B cell (primary cell): ENCODE measurements around the gene LSM14A.

ENCODE experiments used
- EZH2 ChIP-seq: IDR thresholded peaks from 2 replicates; pipeline ENCODE4 v1.6.1; 2012; ENCODE audit warnings: borderline replicate concordance, low read depth, mild to moderate bottlenecking, moderate library complexity, low read length; ENCODE audit not compliant: insufficient read depth, poor library complexity, severe bottlenecking
- TF ChIP-seq, protein P1 (sequence below): fragments of 200-600 bp; IDR thresholded peaks from one replicate; pipeline ENCODE4 v1.8.0; 2022; ENCODE audit warnings: antibody characterized with exemption, mild to moderate bottlenecking

DNA sequence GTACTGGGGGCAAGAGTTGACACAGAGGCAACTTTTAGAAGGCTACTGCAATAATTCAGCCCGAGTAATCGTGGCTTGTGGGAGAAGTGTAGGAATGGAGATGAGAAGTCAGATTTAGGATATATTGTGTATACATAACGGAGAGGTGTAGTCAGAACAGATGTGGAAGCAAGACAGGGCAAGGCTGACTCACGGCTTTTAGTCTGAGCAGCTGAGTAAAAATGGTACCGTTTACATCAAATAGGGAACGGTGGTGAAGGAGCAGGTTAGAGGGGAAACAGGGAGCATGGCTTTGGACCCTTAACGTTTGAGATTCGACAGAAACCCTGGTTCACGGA lies 796 bp upstream of the LSM14A start:
- TF ChIP-seq, protein P1, sequence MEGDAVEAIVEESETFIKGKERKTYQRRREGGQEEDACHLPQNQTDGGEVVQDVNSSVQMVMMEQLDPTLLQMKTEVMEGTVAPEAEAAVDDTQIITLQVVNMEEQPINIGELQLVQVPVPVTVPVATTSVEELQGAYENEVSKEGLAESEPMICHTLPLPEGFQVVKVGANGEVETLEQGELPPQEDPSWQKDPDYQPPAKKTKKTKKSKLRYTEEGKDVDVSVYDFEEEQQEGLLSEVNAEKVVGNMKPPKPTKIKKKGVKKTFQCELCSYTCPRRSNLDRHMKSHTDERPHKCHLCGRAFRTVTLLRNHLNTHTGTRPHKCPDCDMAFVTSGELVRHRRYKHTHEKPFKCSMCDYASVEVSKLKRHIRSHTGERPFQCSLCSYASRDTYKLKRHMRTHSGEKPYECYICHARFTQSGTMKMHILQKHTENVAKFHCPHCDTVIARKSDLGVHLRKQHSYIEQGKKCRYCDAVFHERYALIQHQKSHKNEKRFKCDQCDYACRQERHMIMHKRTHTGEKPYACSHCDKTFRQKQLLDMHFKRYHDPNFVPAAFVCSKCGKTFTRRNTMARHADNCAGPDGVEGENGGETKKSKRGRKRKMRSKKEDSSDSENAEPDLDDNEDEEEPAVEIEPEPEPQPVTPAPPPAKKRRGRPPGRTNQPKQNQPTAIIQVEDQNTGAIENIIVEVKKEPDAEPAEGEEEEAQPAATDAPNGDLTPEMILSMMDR = no peak
- no peak for TF ChIP-seq EZH2
